Osteocyte (in vitro differentiated cells): ENCODE data around the gene IFI16. TPM values are rescaled to one million over a fixed set of nuclear protein-coding genes. Genes with fewer than 3 reads are reported as not detected.

Experiments
- DNase-seq: peaks from one replicate; pipeline ENCODE4 v3.0.0; 2021; ENCODE audit warnings: mixed read lengths; ENCODE audit not compliant: unreplicated experiment; ENCODE audit errors: extremely low spot score
- H3K27ac Mint-ChIP-seq: one replicate; pipeline ENCODE4 v1.8.0; 2021; ENCODE audit warnings: mild to moderate bottlenecking, mixed read lengths; ENCODE audit not compliant: unreplicated experiment
- H3K27me3 Mint-ChIP-seq: one replicate; pipeline ENCODE4 v1.8.0; 2021; ENCODE audit warnings: mixed read lengths; ENCODE audit not compliant: unreplicated experiment
- H3K36me3 Mint-ChIP-seq: one replicate; pipeline ENCODE4 v1.8.0; 2021; ENCODE audit warnings: mixed read lengths; ENCODE audit not compliant: unreplicated experiment
- H3K4me1 Mint-ChIP-seq: one replicate; pipeline ENCODE4 v1.8.0; 2021; ENCODE audit warnings: mixed read lengths; ENCODE audit not compliant: unreplicated experiment
- H3K4me3 Mint-ChIP-seq: one replicate; pipeline ENCODE4 v1.8.0; 2021; ENCODE audit warnings: mild to moderate bottlenecking, moderate library complexity, mixed read lengths; ENCODE audit not compliant: unreplicated experiment
- H3K9me3 Mint-ChIP-seq: one replicate; pipeline ENCODE4 v1.8.0; 2021; ENCODE audit warnings: mixed read lengths; ENCODE audit not compliant: unreplicated experiment
- CTCF ChIP-seq: fragments of 200-600 bp; sonication (generic); IDR thresholded peaks from 2 replicates; pipeline ENCODE4 v1.5.0; 2021; ENCODE audit warnings: antibody characterized with exemption, mild to moderate bottlenecking, moderate library complexity
- total RNA-seq: library from RNA; stranded (reverse); gene quantifications from 2 replicates; pipeline ENCODE4 v1.2.1, GENCODE V29; 2021

The IFI16 gene
- total RNA-seq, 1 donor from 2014 or later, result 62.4 TPM

- Mint-ChIP-seq H3K27ac (no peak overlapping the region), H3K36me3 (no peaks in the 10 kb centered on the region), H3K9me3 (no peaks in the 10 kb centered on the region), H3K27me3 (peaks cover 46% of the 10 kb centered on the region), H3K4me3 (no peak overlapping the region), H3K4me1 (no peaks in the 10 kb centered on the region)
- TF ChIP-seq CTCF, result no peak
- DNase-seq, result no peak
Observed at GRCh38 chr1:159077120-159077961, 67.6 kb downstream of the IFI16 start.

- Mint-ChIP-seq H3K9me3 (no peaks in the 10 kb centered on the region), H3K4me1 (no peaks in the 10 kb centered on the region), H3K4me3 (no peak overlapping the region), H3K27ac (no peak overlapping the region), H3K27me3 (peaks cover 47% of the 10 kb centered on the region), H3K36me3 (no peaks in the 10 kb centered on the region)
- no peak for TF ChIP-seq CTCF
- no peak for DNase-seq
Observed at GRCh38 chr1:159079525-159079924, 69.8 kb downstream of the IFI16 start.

GRCh38 chr1:159081626-159082025, 71.9 kb downstream of the IFI16 start:
- TF ChIP-seq CTCF, result no peak
- Mint-ChIP-seq H3K4me3 (no peak overlapping the region), H3K27me3 (peaks cover 45% of the 10 kb centered on the region), H3K4me1 (no peaks in the 10 kb centered on the region), H3K9me3 (no peaks in the 10 kb centered on the region), H3K36me3 (no peaks in the 10 kb centered on the region), H3K27ac (no peak overlapping the region)
- no peak for DNase-seq

GRCh38 chr1:159083013-159083412, 73.3 kb downstream of the IFI16 start:
- TF ChIP-seq CTCF, result no peak
- Mint-ChIP-seq H3K9me3 (no peaks in the 10 kb centered on the region), H3K27ac (no peak overlapping the region), H3K36me3 (no peaks in the 10 kb centered on the region), H3K4me1 (no peaks in the 10 kb centered on the region), H3K27me3 (peaks cover 38% of the 10 kb centered on the region), H3K4me3 (no peak overlapping the region)
- DNase-seq, result no peak

GRCh38 chr1:159084152-159084551, 74.4 kb downstream of the IFI16 start:
- Mint-ChIP-seq H3K4me3 (no peak overlapping the region), H3K4me1 (no peaks in the 10 kb centered on the region), H3K27me3 (peaks cover 28% of the 10 kb centered on the region), H3K36me3 (no peaks in the 10 kb centered on the region), H3K27ac (no peak overlapping the region), H3K9me3 (no peaks in the 10 kb centered on the region)
- no peak for TF ChIP-seq CTCF
- DNase-seq, result no peak
